GM12801 (cell line): Measurements from ENCODE around the gene CCNI2.

Source experiments
- CTCF ChIP-seq: IDR thresholded peaks from one replicate; pipeline ENCODE4 v1.5.1; 2011; ENCODE audit warnings: control low read depth; ENCODE audit not compliant: insufficient read length; ENCODE audit errors: extremely low read depth

Gene CCNI2

GRCh38 chr5:132763181-132764036 lies 16.2 kb downstream of the CCNI2 start:
- TF ChIP-seq CTCF: no peak

GRCh38 chr5:132764051-132764450 lies 16.8 kb downstream of the CCNI2 start:
- no peak for TF ChIP-seq CTCF

- no peak for TF ChIP-seq CTCF
Measured at GRCh38 chr5:132764671-132765238, 17.5 kb downstream of the CCNI2 start.

- no peak for TF ChIP-seq CTCF
Measured at GRCh38 chr5:132765311-132766019, 18.2 kb downstream of the CCNI2 start.

- no peak for TF ChIP-seq CTCF
Measured at GRCh38 chr5:132766020-132766805, 19.0 kb downstream of the CCNI2 start.

- TF ChIP-seq CTCF: no peak
Measured at GRCh38 chr5:132766806-132767055, 19.5 kb downstream of the CCNI2 start.

- no peak for TF ChIP-seq CTCF
Measured at GRCh38 chr5:132767150-132767549, 19.9 kb downstream of the CCNI2 start.
